Stomach (tissue), 4 donors: ENCODE measurements around the gene HOXC11.

Source experiments
- EP300 ChIP-seq: sonication (generic); formaldehyde crosslinking; IDR thresholded peaks from one replicate; pipeline ENCODE4 v1.6.1; 2017; ENCODE audit warnings: antibody characterized with exemption
- POLR2A ChIP-seq, 4 donors: fragments of 450-650 bp; IDR thresholded peaks; one replicate each; pipeline ENCODE4 v1.6.1; 2016; ENCODE audit warnings: antibody characterized with exemption in 4 of 4, control low read depth in 2 of 4, mild to moderate bottlenecking in 1 of 4, moderate library complexity in 1 of 4
- TF ChIP-seq, protein P1 (sequence below), 7 experiments: fragments of 450-650 bp in 4 of 7; fragments of 200-600 bp in 3 of 7; sonication (generic) in 3 of 7; IDR thresholded peaks; one replicate each; pipeline ENCODE4 v1.5.1; 2016 to 2019; ENCODE audit warnings: antibody characterized with exemption in 7 of 7, control low read depth in 2 of 7, mild to moderate bottlenecking in 1 of 7

DNA sequence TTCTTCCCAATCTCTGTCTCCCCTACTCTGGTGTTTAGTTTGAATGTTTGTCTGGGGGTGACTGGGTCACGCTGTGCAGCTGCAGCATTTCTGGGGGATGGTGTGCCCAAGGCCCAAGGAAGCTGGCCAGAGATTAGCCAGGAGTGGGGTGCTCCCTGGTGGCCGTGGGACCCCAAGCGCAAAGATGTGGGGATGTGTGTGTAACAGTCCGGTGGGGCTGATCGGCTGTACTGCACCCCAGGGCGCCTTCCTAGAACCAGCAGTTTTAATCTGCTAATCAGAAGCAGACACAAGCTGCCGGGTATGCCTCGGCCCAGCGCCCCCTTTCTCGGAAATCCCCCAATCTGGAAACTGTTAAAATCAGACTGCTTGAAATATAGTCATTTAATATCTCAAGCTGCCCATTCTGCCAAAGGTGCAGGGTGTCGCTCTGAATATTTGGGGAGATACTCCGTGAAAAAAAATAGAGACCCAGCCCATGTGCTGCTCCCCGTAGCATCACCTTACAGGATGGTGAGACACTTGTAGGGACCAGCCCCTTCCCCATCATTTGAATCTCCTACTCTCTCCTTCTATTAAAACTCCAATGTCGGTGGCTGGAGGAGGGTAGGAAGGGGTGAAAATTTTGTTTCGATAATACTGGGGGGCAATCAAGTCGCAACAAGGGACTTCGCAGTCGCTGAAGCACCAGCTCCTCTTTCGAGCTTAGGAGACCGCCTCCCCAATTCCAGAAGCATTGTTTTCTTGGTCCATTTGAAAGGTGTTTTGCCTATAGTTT lies 31.3 kb downstream of the HOXC11 start:
- TF ChIP-seq, protein P1, sequence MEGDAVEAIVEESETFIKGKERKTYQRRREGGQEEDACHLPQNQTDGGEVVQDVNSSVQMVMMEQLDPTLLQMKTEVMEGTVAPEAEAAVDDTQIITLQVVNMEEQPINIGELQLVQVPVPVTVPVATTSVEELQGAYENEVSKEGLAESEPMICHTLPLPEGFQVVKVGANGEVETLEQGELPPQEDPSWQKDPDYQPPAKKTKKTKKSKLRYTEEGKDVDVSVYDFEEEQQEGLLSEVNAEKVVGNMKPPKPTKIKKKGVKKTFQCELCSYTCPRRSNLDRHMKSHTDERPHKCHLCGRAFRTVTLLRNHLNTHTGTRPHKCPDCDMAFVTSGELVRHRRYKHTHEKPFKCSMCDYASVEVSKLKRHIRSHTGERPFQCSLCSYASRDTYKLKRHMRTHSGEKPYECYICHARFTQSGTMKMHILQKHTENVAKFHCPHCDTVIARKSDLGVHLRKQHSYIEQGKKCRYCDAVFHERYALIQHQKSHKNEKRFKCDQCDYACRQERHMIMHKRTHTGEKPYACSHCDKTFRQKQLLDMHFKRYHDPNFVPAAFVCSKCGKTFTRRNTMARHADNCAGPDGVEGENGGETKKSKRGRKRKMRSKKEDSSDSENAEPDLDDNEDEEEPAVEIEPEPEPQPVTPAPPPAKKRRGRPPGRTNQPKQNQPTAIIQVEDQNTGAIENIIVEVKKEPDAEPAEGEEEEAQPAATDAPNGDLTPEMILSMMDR (IDR thresholded peaks at IDR 0.05), result no peak
- TF ChIP-seq POLR2A (IDR thresholded peaks at IDR 0.05), result no peak
- no peak for TF ChIP-seq EP300
